CD4-positive, alpha-beta T cell treated with Interleukin-4 for 1 hour (primary cell): Measurements from ENCODE around the gene ADAM22.

Experiments
- DNase-seq, 2 donors: peaks; one replicate each; pipeline ENCODE4 v3.0.0-alpha.2; 2020 to 2022

ADAM22 gene

DNA sequence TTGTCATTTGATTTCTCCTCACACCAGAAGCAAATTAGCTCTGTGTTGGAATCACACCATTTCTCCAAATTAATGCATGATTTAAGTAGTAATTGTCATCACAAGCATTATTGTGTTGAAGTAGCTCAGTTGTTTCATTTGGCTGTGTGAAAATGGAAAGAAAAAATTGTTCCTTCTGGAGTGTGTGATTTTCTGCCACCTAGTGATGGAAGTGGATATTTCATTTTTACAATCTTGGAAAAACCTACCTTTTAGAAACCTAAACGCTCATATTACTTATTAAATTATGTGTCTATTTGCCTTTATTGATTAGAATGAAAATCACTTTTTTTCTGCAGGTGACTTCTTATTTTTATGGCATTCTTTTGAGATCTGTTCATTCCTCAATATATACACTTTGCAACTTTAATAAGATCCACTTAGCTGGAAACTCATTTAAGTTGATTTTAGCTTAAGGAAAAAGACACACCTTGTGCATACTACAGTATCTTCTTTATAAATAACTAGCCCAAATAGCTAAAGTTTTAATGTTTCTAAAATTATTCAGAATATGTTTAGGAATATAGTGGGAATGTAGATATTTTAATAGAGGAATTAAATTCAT, 235.8 kb downstream of the ADAM22 start:
- peak in 1 of 2 donors; percentile 8 for DNase-seq

DNA sequence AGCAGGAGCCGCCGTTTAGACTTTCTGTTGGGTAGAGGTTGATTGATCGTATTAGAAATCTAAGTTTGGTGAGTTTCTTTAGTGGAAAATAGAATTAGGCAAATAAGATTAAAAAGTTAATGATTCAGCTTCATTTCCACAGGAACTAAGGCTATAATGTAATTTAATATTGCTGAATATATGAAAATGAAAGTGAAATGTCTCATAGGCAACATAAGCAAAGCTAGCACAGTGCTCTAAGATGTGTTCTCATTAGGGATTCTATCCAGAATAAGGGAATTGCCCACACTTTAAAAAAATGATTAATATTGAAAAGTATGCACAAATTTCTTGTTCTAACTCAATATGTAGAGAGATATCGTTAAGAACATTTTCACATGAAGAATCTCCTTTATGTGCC, 238.8 kb downstream of the ADAM22 start:
- DNase-seq: no peak

DNA sequence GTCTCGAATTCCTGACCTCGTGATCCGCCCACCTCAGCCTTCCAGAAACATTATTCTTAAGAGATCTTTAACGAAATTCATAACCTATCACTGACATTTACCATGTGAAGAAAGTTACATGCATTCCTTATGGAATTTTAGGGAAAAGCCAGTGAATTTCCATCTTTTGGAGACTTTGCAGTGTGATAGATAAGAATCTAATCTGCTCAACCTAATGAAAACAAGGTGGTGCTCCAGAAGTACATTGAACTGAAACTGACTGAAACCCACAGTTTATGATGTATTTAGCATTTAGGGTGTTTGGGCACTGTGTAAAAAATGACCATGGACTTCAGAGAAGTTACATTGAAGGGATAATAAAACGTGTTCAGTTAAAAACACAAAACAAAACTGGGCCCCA, 242.1 kb downstream of the ADAM22 start:
- no peak for DNase-seq

DNA sequence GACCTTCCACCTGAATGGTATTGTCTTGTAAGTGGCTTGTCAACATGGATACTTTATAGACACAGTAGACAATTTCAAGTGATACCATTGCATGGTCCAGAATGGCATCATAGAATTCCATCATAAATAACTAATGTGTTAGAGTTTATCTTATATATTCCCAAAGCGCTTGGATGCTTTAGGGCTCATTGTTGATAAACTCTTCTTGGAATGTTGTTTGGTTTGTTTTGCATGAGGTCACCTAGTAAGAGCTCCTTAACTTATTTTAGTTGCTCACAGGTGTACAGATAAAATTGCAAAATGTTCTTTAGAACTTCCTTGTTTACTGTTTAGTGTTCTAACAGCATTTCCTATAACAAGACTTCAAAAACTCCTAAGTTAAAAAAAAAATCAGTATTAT, 249.0 kb downstream of the ADAM22 start:
- no peak for DNase-seq

DNA sequence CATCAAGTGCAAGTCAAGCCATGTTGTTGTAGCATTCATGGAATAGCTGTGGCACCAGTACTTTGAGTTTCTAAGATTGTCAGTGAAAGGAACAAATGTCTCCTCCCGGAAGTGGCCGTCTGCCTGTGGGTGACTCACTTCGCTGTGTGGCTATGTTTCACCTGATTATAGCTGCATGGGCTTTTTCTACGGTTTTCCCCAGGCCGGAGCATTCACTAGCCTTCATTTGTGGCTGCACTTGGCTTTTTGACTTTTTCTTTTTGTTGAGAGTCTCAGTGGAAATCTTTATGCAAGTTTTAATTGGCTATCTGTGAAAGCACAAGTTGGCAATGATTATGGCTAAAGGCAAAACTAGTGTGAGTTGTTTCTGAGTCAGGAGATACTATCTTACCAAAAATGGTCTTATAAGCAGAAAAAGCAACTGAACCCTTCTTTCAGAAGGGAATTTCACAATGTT, 250.8 kb downstream of the ADAM22 start:
- peak in 1 of 2 donors; percentile 17 for DNase-seq

DNA sequence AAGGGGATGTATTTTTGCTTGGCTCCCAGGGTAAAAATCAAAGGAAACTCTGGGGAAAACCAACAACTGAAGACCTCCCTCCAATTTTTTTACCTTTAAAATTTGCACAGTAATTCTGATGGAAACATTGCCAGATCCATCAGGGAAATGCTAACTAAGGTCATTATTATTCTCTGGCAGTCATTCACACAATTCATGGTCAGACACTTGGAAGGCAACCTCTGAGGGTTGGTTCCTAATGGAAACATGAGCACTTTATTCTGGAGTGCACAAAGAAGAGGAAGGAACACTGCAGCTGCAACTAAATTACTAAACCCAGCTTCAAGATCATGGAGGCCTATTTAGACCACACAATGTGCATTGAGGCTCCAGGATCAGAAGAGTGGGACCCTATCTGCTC, 251.6 kb downstream of the ADAM22 start:
- no peak for DNase-seq

DNA sequence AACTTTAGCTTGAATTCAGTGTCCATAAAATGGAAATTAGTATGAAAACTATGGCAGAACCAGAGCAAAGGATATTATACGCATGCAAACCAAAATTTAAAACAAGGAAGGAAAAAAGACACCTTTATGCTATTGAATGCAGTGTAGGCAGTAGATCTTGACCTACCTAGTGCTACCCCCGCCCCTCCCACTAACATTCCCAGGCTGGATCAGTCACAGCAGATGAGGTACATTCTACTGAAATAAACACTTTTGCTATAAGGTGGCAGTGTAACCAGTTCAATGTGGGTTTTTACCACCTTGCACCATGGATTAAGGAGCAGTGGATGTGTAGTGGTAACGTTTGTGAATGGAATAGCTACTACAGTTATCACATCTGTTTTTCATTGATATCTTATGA, 257.9 kb downstream of the ADAM22 start:
- DNase-seq: no peak

DNA sequence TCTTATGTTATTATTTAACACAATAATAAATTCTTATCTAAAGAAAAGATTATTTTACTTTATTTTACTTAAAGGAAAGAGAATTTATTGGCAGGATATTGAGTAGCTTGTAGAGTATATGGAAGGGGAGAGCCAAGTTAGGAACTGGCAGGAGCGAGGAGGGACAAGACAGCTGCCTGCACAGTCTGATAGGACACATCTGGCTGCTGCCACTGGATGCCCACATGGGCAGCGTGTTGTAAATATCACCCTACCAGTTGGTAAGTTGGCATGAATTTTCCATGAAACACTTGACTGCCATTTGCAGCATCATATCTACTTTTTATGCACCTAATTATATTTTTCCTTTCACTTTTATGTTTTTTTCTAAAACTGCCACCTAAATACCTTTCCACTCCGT, 266.2 kb downstream of the ADAM22 start:
- no peak for DNase-seq

DNA sequence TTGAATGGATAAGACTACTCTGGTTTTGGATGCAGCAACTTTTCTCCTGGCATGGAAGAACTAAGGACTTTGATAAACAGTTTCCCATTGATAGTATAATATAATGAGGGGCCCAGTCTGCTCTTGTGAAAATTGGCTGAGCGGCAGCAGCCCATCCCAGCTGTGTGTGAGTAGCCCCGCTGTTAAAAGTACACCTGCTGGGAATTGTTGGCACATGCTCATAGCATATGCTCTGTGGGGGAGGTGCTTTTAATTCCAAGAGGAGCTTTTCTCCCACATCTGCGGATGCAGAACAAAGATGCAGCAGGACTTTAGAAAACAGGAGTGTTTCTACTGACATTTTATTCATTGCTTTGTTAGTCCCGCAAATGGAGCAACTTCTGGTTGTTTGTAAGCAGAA, 266.7 kb downstream of the ADAM22 start:
- no peak for DNase-seq

DNA sequence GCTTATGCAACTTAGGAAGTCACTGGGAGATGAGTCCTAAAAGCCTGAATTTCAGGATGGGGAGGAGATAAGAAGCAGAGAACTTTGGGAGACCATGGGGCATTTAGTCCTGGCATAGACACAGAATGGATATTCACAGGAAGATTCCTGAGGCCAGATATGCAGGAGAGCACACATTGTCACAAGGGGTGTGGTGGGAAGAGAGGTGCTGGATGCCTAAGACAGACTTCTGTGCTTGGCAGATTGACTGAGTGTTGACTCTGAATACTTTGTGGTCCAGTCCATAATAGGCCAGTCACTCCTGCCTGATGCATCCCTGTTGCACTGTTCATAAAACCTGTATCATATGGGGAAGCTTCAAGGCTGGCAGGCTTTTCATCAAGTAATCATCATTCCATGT, 267.3 kb downstream of the ADAM22 start:
- DNase-seq: no peak

DNA sequence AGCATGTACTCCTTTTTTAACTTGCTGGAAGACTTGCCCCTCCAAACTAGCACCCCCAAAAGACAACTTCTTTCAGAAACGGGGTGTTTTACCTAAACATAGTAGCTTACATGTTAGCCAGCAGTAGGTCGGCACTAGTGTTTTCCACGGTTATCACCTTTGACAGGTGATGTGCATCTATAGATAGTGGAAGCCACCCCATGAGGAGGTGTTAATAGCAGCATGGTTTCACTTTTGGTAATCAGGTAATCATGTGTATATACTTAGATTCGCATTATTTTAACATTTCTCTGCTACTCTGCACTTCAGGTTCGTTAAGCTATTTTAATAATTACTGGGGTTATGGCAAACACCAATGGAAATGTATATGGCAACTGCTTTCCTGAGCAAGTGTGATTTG, 268.2 kb downstream of the ADAM22 start:
- DNase-seq: no peak

DNA sequence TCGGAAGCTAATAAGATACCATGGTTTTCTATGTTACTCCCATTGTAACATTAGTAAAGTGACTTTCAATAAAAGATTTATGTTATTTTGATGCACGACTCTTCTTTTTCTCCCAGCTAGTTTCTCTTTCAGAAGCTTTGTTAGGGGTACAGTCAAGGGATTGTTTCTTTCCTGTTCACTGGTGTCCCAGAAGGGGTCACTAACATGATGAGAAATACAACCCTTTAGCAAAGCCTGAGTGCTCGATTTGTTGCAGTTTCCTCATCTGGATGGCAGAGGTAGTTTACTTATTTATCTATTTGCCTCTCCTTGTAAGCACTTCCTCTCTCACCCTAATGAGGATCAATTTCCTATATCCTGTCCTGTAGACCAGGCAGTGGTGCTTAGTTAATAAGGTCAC, 268.7 kb downstream of the ADAM22 start:
- no peak for DNase-seq

DNA sequence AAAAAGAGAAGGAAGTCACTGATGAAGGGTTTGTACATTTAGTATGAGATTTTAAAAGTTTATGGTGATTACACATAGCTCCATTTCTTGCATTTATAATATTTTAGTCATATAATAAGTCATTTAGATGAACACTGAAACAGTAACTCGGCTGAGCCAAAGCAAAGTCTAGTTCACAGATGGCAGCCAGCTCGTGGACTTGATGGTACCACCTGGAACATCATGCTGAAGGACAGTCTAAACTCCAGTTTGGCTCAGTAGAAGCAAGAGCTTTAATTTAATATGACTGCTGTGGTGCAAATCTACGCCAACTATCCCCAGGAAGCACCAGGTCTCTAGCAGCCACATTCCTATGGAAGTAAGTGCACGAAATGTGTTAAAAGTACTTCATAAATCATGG, 269.4 kb downstream of the ADAM22 start:
- no peak for DNase-seq

DNA sequence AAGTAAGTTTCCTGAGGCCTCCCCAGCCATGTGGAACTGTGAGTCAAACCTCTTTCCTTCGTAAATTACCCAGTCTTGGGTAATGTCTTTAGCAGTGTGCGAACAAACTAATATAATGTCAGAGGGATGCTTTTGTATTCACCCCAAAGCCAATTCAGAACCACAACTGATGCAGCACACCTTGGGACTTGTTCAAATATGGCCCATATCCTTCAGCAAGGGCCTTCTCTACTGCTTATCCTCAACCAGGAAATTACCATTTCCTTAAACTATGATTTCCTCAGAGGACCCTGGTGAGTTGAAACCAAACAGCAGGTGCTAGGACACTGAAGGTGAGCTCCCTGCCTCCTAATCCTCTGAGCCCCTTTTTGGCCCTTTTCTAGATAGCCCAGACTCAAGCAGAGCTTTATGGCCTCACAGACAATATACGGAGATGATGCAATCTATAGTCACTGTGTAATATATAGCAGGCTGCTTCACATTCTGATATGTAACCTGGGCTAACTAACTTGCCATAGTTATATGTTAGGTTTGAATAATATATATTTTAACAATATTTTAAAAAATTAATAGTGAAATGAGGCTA, 270.6 kb downstream of the ADAM22 start:
- DNase-seq: no peak

DNA sequence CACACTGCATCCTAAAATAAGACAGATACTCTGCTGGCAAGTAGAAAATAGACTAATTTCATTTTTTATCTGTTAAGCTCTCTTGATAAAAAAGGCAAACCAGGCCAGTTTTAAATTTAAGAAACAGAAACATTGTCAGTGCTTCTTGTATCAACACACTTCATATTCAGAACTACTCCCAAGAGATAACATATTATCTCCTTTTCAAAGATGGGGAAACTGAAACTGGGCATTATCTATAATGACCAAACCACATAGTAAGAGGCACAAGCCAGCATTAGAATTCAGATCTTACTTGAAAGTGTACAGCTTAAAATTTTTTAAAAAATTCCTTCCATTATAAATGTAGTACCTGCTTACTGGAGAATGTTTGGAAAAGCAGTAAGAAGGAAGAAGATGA, 271.1 kb downstream of the ADAM22 start:
- DNase-seq: no peak

DNA sequence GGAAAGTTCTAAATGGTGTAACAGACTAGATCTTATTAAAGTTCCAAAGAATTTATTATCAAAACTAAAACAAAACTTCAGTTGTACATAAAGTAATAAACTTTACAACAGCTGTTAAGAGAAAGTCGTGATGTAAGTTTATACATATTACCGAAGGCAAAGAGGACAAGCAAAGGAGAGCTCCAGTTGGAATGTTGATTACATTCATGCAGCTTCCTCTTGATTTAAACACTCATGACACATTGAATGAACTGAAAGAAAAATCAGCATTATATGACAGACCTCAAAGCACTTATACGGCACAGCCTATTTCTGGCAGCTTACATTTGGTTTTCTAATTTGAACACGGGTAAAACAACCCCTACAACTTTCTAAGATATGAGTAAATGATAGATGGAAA, 272.2 kb downstream of the ADAM22 start:
- no peak for DNase-seq

DNA sequence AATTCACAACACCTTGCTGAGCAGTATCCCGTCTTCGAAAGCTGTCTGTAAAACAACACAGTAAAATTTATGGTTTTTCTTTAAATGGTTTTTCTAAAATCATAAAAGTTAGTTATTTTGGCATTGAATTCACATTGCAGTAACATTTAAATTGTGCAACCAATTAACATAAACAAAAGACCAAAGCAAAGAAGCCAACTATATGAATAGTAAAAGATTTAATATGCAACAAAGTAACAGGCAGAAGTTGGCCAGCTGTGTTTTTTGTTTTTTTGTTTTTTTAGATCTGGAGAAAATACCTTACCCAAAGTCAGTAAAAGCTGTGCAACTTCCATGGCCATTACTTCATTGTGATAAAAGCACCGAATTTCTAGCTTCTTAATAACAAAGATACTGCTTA, 274.5 kb downstream of the ADAM22 start:
- DNase-seq: no peak

DNA sequence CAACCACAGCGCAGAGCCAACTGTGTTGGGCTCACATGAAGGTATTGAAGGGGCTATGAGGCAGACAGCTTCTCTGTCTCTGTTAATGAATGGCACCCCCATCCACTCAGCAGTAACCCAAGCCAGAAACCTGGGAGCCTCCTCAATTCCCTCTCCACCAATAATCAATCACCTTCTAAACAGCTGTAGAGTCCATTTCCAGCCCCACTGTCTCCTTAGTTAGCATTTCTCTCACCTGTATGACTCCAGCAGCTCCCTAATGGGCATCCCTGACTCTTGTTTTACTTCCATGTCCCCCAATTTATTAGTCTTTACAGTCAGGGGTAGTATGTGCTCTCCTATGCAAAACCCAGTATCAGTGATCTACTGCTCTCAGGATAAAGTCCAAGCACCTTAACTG, 278.9 kb downstream of the ADAM22 start:
- DNase-seq: no peak

DNA sequence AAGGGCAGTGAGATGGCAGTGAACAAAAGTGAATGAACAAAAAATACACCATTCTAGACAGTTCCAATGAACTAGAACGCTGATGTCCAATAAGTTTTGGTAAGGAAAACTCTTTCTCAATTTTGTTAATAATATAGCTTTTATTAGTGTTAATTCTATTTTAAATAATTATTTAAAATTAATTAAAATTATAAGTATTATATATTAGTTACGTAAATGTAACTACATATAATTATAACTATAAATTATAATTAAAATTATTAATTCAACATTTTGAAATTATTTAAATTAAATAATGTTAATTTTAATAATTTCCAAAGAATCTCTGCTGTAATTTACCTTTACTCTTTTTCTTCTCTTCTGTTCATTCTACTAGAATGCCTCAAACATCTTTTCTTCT, 280.4 kb downstream of the ADAM22 start:
- no peak for DNase-seq

DNA sequence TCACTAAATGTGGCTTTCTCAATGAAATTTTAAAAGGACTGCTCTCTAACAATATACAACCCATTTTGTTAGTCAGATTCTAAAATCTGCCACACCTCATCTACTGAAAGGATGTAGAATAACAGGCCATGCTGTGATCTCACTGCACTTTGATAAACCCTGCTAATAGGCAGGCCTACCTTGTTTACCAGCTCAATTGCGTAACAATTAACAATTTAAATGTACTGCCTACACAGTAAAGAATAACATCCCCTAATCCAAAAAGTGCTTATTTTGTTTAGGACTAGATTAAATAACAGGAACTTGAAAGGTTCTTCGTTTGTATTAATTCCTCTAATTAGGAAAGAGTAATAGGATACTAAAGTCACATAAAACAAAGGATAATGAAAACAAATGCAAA, 281.2 kb downstream of the ADAM22 start:
- no peak for DNase-seq

DNA sequence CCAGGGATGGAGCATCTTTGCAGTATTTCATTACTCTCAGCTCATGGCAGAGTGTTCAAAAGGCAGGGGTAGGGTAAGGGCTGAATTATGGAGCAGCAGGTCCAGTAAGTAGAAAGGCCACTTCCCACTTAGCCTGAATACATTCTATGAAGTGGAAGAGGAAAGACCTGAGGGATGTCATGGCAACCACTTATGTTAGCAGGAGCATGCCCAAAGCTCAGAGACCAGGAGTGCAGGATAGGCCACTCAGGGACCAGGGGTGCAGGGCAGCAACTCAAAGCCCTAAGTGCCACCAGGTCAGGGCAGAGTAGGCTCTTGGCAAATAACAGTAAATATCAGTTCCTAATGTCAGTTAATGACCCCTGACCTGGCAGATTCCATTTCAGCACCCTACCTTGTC, 282.2 kb downstream of the ADAM22 start:
- DNase-seq: no peak

DNA sequence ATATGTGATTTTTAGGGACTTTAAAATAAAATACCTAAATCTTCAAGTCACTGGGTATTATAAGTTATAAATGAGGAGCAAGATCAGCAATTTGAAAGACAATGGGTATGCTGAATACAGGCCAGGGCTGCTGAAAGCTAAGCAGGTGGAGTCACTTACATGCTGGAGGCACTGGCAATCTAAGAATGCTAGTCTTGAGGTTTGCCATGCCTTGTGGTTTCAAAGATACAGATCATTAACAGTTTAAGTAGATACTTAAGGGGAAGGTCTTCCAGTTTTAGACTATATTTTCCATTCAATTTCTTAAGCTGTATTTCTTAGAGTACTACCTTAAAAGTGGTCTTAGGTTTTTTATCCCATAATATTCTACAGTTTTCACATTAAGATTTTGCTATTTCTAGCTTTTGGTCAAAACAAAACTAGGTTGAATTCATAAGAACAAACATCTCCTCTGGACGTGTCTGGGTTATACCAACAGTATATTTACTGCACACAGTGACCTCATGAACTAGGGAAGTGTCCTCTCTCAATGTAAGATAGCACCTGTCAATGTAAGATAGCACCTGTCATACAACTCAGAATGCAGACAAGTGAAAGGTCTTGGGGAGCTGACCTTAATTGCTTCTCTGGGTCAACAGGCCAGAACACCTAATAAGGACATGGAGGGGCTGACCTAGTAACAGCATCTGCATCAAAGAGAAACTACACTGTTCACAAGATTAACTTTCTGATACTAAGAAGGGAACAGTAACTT, 283.8 kb downstream of the ADAM22 start:
- DNase-seq: peak in 1 of 2 donors; percentile 46

DNA sequence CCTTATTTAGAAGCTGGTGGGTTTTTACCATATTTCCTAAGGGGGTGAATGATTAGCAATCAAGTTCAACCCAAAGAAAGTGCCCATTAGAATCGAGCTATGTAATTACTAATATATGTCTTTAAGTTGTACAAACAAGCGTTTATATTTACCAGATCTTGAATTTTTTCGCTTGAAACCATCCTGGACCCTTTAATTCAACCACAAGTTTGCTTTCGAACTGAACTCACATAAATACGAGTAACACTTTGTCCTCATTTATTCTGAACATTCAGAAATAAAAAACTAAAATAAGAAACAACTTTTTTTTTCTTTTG, 284.3 kb downstream of the ADAM22 start:
- DNase-seq: no peak

DNA sequence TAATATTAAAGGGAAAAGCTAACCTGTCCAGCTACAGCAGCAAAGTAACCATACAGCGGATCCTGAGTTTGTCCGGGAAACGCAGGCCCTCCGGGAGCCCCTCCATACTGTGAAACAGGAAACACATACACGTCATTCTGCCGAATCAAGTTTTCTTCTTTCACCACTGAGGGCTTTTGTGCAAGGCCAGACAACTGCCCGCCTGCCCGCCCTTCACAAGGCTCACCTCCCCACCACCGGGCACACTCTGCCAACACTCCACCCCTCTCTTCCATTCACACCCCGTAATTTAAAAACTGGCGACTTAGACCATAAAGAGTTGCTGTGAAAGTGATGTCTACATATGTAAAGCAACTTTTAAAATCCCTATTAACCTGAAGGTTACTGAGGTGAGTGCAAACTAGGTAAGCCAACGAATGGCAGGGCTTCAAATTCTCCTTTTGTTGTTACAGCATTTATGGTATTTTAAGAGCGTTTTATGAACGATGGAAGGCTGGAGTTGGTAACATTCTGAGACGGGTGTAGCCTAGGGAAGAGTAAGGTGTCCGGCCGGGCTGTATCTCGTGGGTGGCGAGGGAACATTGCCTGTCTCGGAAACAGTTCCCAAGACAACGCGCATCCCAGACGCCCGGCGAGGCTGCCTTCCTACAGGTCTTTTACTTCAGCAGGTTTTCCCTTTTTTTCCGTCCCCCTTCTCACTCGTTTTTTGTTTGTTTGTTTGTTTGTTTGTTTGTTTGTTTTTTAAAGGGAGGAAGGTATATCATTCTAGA, 285.0 kb downstream of the ADAM22 start:
- peak; percentile 58 to 63 for DNase-seq
